Measurements from ENCODE around the gene NUDT14.

NUDT14 gene

GRCh38 chr14:105211086-105211757, 30.1 kb upstream of the NUDT14 start:
- H3K36me3 ChIP-seq (ENCODE audit: control insufficient read depth in 1 of 2, insufficient read depth in 2 of 2, low read depth in 1 of 2, low read length in 2 of 2) = peaks cover 13 to 69% of the 10 kb centered on the region in 2 experiments
- 93% methylated on average over 22 of the region's 23 CpGs for WGBS
- no peak overlapping the region for H3K4me2 ChIP-seq (ENCODE audit: low read length, poor library complexity, severe bottlenecking)
- H2BK12ac ChIP-seq (ENCODE audit: low read length in 2 of 2) = no peak overlapping the region
- no peak overlapping the region for H2BK120ac ChIP-seq (ENCODE audit: low read depth, low read length)
- H3K9ac ChIP-seq (ENCODE audit: low read length) = no peak overlapping the region
- H3K23ac ChIP-seq (ENCODE audit: low read length in 2 of 2) = no peak overlapping the region
- H4K91ac ChIP-seq (ENCODE audit: low read length) = no peak overlapping the region
- H2AFZ ChIP-seq (ENCODE audit: low read depth, low read length) = no peak overlapping the region
- H2AK5ac ChIP-seq (ENCODE audit: low read length, severe bottlenecking) = no peak overlapping the region
- H3K14ac ChIP-seq (ENCODE audit: low read length in 2 of 2) = no peak overlapping the region
- H2BK5ac ChIP-seq (ENCODE audit: low read depth, low read length, poor library complexity, severe bottlenecking) = no peak overlapping the region
- no peak overlapping the region for H3K4me3 ChIP-seq (ENCODE audit: insufficient read depth in 1 of 2, low read depth in 1 of 2, low read length in 2 of 2)
- no peak for DNase-seq
- peaks cover 31% of the 10 kb centered on the region for H3K4me1 ChIP-seq (ENCODE audit: control insufficient read depth, insufficient read depth, low read depth, low read length)
- H4K8ac ChIP-seq (ENCODE audit: low read length) = no peak overlapping the region
- H3K27me3 ChIP-seq (ENCODE audit: control insufficient read depth in 1 of 2, insufficient read depth in 1 of 2, low read length in 2 of 2) = no peaks in the 10 kb centered on the region
- H3K18ac ChIP-seq (ENCODE audit: low read depth in 1 of 2, low read length in 2 of 2) = no peak overlapping the region
- no peaks in the 10 kb centered on the region for H3K9me3 ChIP-seq (ENCODE audit: control insufficient read depth, low read length)
- H3K79me1 ChIP-seq (replicated peaks; ENCODE audit: low read length, poor library complexity, severe bottlenecking) = peaks cover 5% of the 10 kb centered on the region
- no peak overlapping the region for H3K4ac ChIP-seq (ENCODE audit: low read depth in 1 of 2, low read length in 2 of 2)
- H2BK15ac ChIP-seq (ENCODE audit: low read depth, poor library complexity, severe bottlenecking) = no peak overlapping the region
- no peak overlapping the region for H3K27ac ChIP-seq (ENCODE audit: low read length, poor library complexity, severe bottlenecking)

GRCh38 chr14:105210266-105211025, 29.3 kb upstream of the NUDT14 start:
- peaks cover 8 to 69% of the 10 kb centered on the region in 2 experiments for H3K36me3 ChIP-seq (ENCODE audit: control insufficient read depth in 1 of 2, insufficient read depth in 2 of 2, low read depth in 1 of 2, low read length in 2 of 2)
- H3K23ac ChIP-seq (ENCODE audit: low read length in 2 of 2) = no peak overlapping the region
- H4K8ac ChIP-seq (ENCODE audit: low read length) = no peak overlapping the region
- peaks cover 5% of the 10 kb centered on the region for H3K79me1 ChIP-seq (replicated peaks; ENCODE audit: low read length, poor library complexity, severe bottlenecking)
- no peak overlapping the region for H2AFZ ChIP-seq (ENCODE audit: low read depth, low read length)
- WGBS = 95% methylated on average over 30 of the region's 30 CpGs
- no peak overlapping the region for H3K18ac ChIP-seq (ENCODE audit: low read depth in 1 of 2, low read length in 2 of 2)
- H3K9ac ChIP-seq (ENCODE audit: low read length) = no peak overlapping the region
- H4K91ac ChIP-seq (ENCODE audit: low read length) = no peak overlapping the region
- H3K4me3 ChIP-seq (ENCODE audit: insufficient read depth in 1 of 2, low read depth in 1 of 2, low read length in 2 of 2) = no peak overlapping the region
- no peak overlapping the region for H2BK12ac ChIP-seq (ENCODE audit: low read length in 2 of 2)
- H2BK120ac ChIP-seq (ENCODE audit: low read depth, low read length) = no peak overlapping the region
- no peaks in the 10 kb centered on the region for H3K27me3 ChIP-seq (ENCODE audit: control insufficient read depth in 1 of 2, insufficient read depth in 1 of 2, low read length in 2 of 2)
- no peak overlapping the region for H2BK5ac ChIP-seq (ENCODE audit: low read depth, low read length, poor library complexity, severe bottlenecking)
- no peak overlapping the region for H3K14ac ChIP-seq (ENCODE audit: low read length in 2 of 2)
- no peak overlapping the region for H3K4me2 ChIP-seq (ENCODE audit: low read length, poor library complexity, severe bottlenecking)
- H3K4me1 ChIP-seq (ENCODE audit: control insufficient read depth, insufficient read depth, low read depth, low read length) = peaks cover 30% of the 10 kb centered on the region
- no peak overlapping the region for H3K4ac ChIP-seq (ENCODE audit: low read depth in 1 of 2, low read length in 2 of 2)
- no peak for DNase-seq
- no peak overlapping the region for H3K27ac ChIP-seq (ENCODE audit: low read length, poor library complexity, severe bottlenecking)
- H3K9me3 ChIP-seq (ENCODE audit: control insufficient read depth, low read length) = no peaks in the 10 kb centered on the region
- no peak overlapping the region for H2BK15ac ChIP-seq (ENCODE audit: low read depth, poor library complexity, severe bottlenecking)
- H2AK5ac ChIP-seq (ENCODE audit: low read length, severe bottlenecking) = no peak overlapping the region

DNA sequence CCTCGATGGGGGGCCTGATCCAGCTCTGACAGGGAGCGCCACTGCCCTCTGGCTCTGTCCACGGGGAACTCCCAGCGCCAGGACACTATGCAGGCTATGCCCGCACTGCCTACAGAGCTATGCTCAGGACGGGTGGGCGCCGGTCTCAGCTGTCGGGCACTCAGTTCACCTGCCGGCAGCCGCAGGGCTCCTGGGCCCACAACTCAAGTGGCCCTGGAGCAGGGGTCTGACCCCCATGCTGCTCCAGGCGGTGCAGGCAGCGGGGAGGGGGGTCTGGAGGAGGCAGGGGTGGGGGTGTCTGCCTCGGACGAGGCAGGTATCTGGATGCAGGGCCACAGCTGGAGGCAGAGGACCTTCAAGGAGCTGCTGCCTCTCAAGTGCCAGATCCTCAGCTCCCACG, 28.5 kb upstream of the NUDT14 start:
- Histone ChIP-seq H3K79me1 (replicated peaks; ENCODE audit: low read length, poor library complexity, severe bottlenecking) (peaks cover 5% of the 10 kb centered on the region), H3K27ac (ENCODE audit: low read length, poor library complexity, severe bottlenecking) (no peak overlapping the region), H3K14ac (ENCODE audit: low read length in 2 of 2) (no peak overlapping the region), H3K18ac (ENCODE audit: low read depth in 1 of 2, low read length in 2 of 2) (no peak overlapping the region), H2AK5ac (ENCODE audit: low read length, severe bottlenecking) (no peak overlapping the region), H3K23ac (ENCODE audit: low read length in 2 of 2) (no peak overlapping the region), H2AFZ (ENCODE audit: low read depth, low read length) (no peak overlapping the region), H2BK12ac (ENCODE audit: low read length in 2 of 2) (no peak overlapping the region), H2BK120ac (ENCODE audit: low read depth, low read length) (no peak overlapping the region), H2BK5ac (ENCODE audit: low read depth, low read length, poor library complexity, severe bottlenecking) (no peak overlapping the region), H3K27me3 (ENCODE audit: control insufficient read depth in 1 of 2, insufficient read depth in 1 of 2, low read length in 2 of 2) (no peaks in the 10 kb centered on the region), H4K8ac (ENCODE audit: low read length) (no peak overlapping the region), H3K9me3 (ENCODE audit: control insufficient read depth, low read length) (no peaks in the 10 kb centered on the region), H3K4me2 (ENCODE audit: low read length, poor library complexity, severe bottlenecking) (no peak overlapping the region), H2BK15ac (ENCODE audit: low read depth, poor library complexity, severe bottlenecking) (no peak overlapping the region), H3K36me3 (ENCODE audit: control insufficient read depth in 1 of 2, insufficient read depth in 2 of 2, low read depth in 1 of 2, low read length in 2 of 2) (peaks cover 5 to 72% of the 10 kb centered on the region in 2 experiments), H3K4me3 (ENCODE audit: insufficient read depth in 1 of 2, low read depth in 1 of 2, low read length in 2 of 2) (no peak overlapping the region), H3K9ac (ENCODE audit: low read length) (no peak overlapping the region), H4K91ac (ENCODE audit: low read length) (no peak overlapping the region), H3K4me1 (ENCODE audit: control insufficient read depth, insufficient read depth, low read depth, low read length) (peaks cover 32% of the 10 kb centered on the region), H3K4ac (ENCODE audit: low read depth in 1 of 2, low read length in 2 of 2) (no peak overlapping the region)
- 95% methylated on average over 16 of the region's 16 CpGs for WGBS
- DNase-seq = no peak

DNA sequence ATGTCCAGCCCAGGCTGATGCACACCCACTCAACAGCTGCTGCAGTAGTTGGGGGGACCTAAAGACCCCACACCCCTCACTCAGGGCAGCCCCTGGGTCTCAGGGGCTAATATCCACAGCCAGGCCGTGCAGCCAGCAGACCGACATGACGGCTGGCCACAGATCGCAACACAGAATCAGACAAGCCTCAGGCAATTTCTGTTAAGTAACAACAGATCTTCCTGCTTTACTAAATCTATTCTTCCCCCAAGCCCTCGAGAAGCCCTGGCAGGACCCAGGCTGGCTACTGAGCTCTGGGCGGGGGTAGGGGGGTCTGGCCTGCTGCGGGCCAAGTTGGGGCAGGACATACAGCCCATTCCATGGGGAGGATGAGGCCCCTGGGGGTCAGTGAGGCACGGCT, 28.0 kb upstream of the NUDT14 start:
- Histone ChIP-seq H3K79me1 (replicated peaks; ENCODE audit: low read length, poor library complexity, severe bottlenecking) (peaks cover 2% of the 10 kb centered on the region), H2BK120ac (ENCODE audit: low read depth, low read length) (no peak overlapping the region), H4K91ac (ENCODE audit: low read length) (no peak overlapping the region), H4K8ac (ENCODE audit: low read length) (no peak overlapping the region), H3K23ac (ENCODE audit: low read length in 2 of 2) (no peak overlapping the region), H3K4me1 (ENCODE audit: control insufficient read depth, insufficient read depth, low read depth, low read length) (peaks cover 31% of the 10 kb centered on the region), H3K27ac (ENCODE audit: low read length, poor library complexity, severe bottlenecking) (no peak overlapping the region), H3K4ac (ENCODE audit: low read depth in 1 of 2, low read length in 2 of 2) (no peak overlapping the region), H3K14ac (ENCODE audit: low read length in 2 of 2) (no peak overlapping the region), H2AFZ (ENCODE audit: low read depth, low read length) (no peak overlapping the region), H3K9ac (ENCODE audit: low read length) (no peak overlapping the region), H2BK15ac (ENCODE audit: low read depth, poor library complexity, severe bottlenecking) (no peak overlapping the region), H2BK12ac (ENCODE audit: low read length in 2 of 2) (no peak overlapping the region), H2BK5ac (ENCODE audit: low read depth, low read length, poor library complexity, severe bottlenecking) (no peak overlapping the region), H3K4me3 (ENCODE audit: insufficient read depth in 1 of 2, low read depth in 1 of 2, low read length in 2 of 2) (no peak overlapping the region), H3K27me3 (ENCODE audit: control insufficient read depth in 1 of 2, insufficient read depth in 1 of 2, low read length in 2 of 2) (peaks cover 0 to 4% of the 10 kb centered on the region in 2 experiments), H2AK5ac (ENCODE audit: low read length, severe bottlenecking) (no peak overlapping the region), H3K18ac (ENCODE audit: low read depth in 1 of 2, low read length in 2 of 2) (no peak overlapping the region), H3K36me3 (ENCODE audit: control insufficient read depth in 1 of 2, insufficient read depth in 2 of 2, low read depth in 1 of 2, low read length in 2 of 2) (peaks cover 5 to 66% of the 10 kb centered on the region in 2 experiments), H3K4me2 (ENCODE audit: low read length, poor library complexity, severe bottlenecking) (no peak overlapping the region), H3K9me3 (ENCODE audit: control insufficient read depth, low read length) (no peaks in the 10 kb centered on the region)
- WGBS = 93% methylated on average over 8 of the region's 8 CpGs
- no peak for DNase-seq
